ENCODE measurements around the gene CDKN2A.

The CDKN2A gene

GRCh38 chr9:22005702-22006606 lies 11.8 kb upstream of the CDKN2A start:
- no peak for DNase-seq (ENCODE audit: low read depth in 2 of 2)

- no peak for DNase-seq (ENCODE audit: low read depth in 2 of 2)
Measured at GRCh38 chr9:22005021-22005701, 11.0 kb upstream of the CDKN2A start.

- DNase-seq (ENCODE audit: low read depth in 2 of 2) = no peak
Measured at GRCh38 chr9:22002038-22002437, 7.8 kb upstream of the CDKN2A start.

GRCh38 chr9:21998026-21998425 lies 3.8 kb upstream of the CDKN2A start:
- DNase-seq (ENCODE audit: low read depth in 2 of 2) = no peak

GRCh38 chr9:21997480-21997879 lies 3.3 kb upstream of the CDKN2A start:
- DNase-seq (ENCODE audit: low read depth in 2 of 2) = no peak

- DNase-seq (ENCODE audit: low read depth in 2 of 2) = no peak
Measured at GRCh38 chr9:21996858-21997257, 2.7 kb upstream of the CDKN2A start.

GRCh38 chr9:21996438-21996837 lies 2.2 kb upstream of the CDKN2A start:
- no peak for DNase-seq (ENCODE audit: low read depth in 2 of 2)

GRCh38 chr9:21995666-21996398 lies 1.6 kb upstream of the CDKN2A start:
- no peak for DNase-seq (ENCODE audit: low read depth in 2 of 2)

- peak; percentile 46 to 67 for DNase-seq (ENCODE audit: low read depth in 2 of 2)
Measured at GRCh38 chr9:21995006-21995665, 944 bp upstream of the CDKN2A start.

GRCh38 chr9:21994556-21995005 lies 389 bp upstream of the CDKN2A start, which contains the start of gene CDKN2B-AS1:
CDKN2B-AS1 (plus strand) TSS chr9:21994791.
- peak in 1 of 2 donors; percentile 19 for DNase-seq (ENCODE audit: low read depth in 2 of 2)

GRCh38 chr9:21993007-21993406 lies 1.2 kb downstream of the CDKN2A start:
- no peak for DNase-seq (ENCODE audit: low read depth in 2 of 2)

- DNase-seq (ENCODE audit: low read depth in 2 of 2) = no peak
Measured at GRCh38 chr9:21991072-21991959, 2.9 kb downstream of the CDKN2A start.

- no peak for DNase-seq (ENCODE audit: low read depth in 2 of 2)
Measured at GRCh38 chr9:21989440-21990189, 4.6 kb downstream of the CDKN2A start.

- no peak for DNase-seq (ENCODE audit: low read depth in 2 of 2)
Measured at GRCh38 chr9:21988056-21988990, 5.9 kb downstream of the CDKN2A start.

GRCh38 chr9:21985964-21986667 lies 8.1 kb downstream of the CDKN2A start:
- no peak for DNase-seq (ENCODE audit: low read depth in 2 of 2)

GRCh38 chr9:21984101-21984500 lies 10.1 kb downstream of the CDKN2A start:
- DNase-seq (ENCODE audit: low read depth in 2 of 2) = no peak

GRCh38 chr9:21983561-21983935 lies 10.6 kb downstream of the CDKN2A start:
- no peak for DNase-seq (ENCODE audit: low read depth in 2 of 2)

Data from stimulated activated CD4-positive, alpha-beta T cell treated with anti-CD3 and anti-CD28 coated beads, Interleukin-4, amount 100 ng/mL, for 48 hours (primary cell).